ENCODE measurements around the gene DLEC1. TPM values are rescaled to one million over a fixed set of nuclear protein-coding genes. Genes with fewer than 3 reads are reported as not detected.
A peak's percentile ranks its signal among the peaks of the same experiment; 100 is the strongest.

DLEC1 gene
- total and polyA plus RNA-seq, 7 donors = 0.16 to 0.60 (median 0.41) TPM

GRCh38 chr3:38009807-38010591, 29.0 kb upstream of the DLEC1 start:
- 91 to 93% methylated on average over 27 of the region's 27 CpGs for WGBS, 2 donors
- intact Hi-C loops (cut with DNase I) = no loop called here
- DNase-seq = no peak

GRCh38 chr3:38011111-38011510, 27.9 kb upstream of the DLEC1 start:
- 94 to 95% methylated on average over 21 of the region's 21 CpGs for WGBS, 2 donors
- Histone ChIP-seq H3K36me3 (peaks cover 12 to 67% (median 19%) of the 10 kb centered on the region in 4 donors), H3K27ac (no peak overlapping the region), H3K4me1 (no peaks in the 10 kb centered on the region), H3K27me3 (no peaks in the 10 kb centered on the region), H3K4me3 (no peak overlapping the region), H3K9me3 (peaks cover 0 to 2% (median 0%) of the 10 kb centered on the region in 4 donors)
- no peak for DNase-seq
- TF ChIP-seq EP300 (IDR thresholded peaks at IDR 0.05) (no peak), POLR2A (IDR thresholded peaks at IDR 0.05) (no peak), POLR2AphosphoS5 (IDR thresholded peaks at IDR 0.05) (no peak), CTCF (IDR thresholded peaks at IDR 0.05) (no peak)
- intact Hi-C loops (cut with DNase I) = no loop called here

More at GRCh38 chr3:38009807-38010591, 29.0 kb upstream of the DLEC1 start:
- no peak overlapping the region for H3K27ac ChIP-seq
- no peaks in the 10 kb centered on the region for H3K27me3 ChIP-seq
- no peak overlapping the region for H3K4me3 ChIP-seq
- TF ChIP-seq CTCF (IDR thresholded peaks at IDR 0.05) (no peak), POLR2A (IDR thresholded peaks at IDR 0.05) (no peak), EP300 (IDR thresholded peaks at IDR 0.05) (no peak), POLR2AphosphoS5 (IDR thresholded peaks at IDR 0.05) (no peak)
- H3K36me3 ChIP-seq = peaks cover 6 to 62% (median 13%) of the 10 kb centered on the region in 4 donors
- H3K4me1 ChIP-seq = no peaks in the 10 kb centered on the region
- H3K9me3 ChIP-seq = no peaks in the 10 kb centered on the region

- H3K27me3 ChIP-seq = no peaks in the 10 kb centered on the region
- H3K36me3 ChIP-seq = peaks cover 16 to 65% (median 23%) of the 10 kb centered on the region in 4 donors
- peak; percentile 49 for DNase-seq
- no peak overlapping the region for H3K4me3 ChIP-seq
- TF ChIP-seq CTCF (IDR thresholded peaks at IDR 0.05) (no peak), POLR2A (IDR thresholded peaks at IDR 0.05) (no peak), POLR2AphosphoS5 (IDR thresholded peaks at IDR 0.05) (no peak), EP300 (IDR thresholded peaks at IDR 0.05) (no peak)
- intact Hi-C loops (cut with DNase I) = no loop called here
- H3K27ac ChIP-seq = no peak overlapping the region
- H3K4me1 ChIP-seq = no peaks in the 10 kb centered on the region
- WGBS, 2 donors = 17 to 69% methylated on average over 3 of the region's 3 CpGs
- H3K9me3 ChIP-seq = peaks cover 0 to 2% (median 0%) of the 10 kb centered on the region in 4 donors
Observed at GRCh38 chr3:38015485-38015884, 23.5 kb upstream of the DLEC1 start.

GRCh38 chr3:38015984-38016383, 23.0 kb upstream of the DLEC1 start:
- peaks cover 16 to 61% (median 23%) of the 10 kb centered on the region in 4 donors for H3K36me3 ChIP-seq
- no peak overlapping the region for H3K4me3 ChIP-seq
- H3K4me1 ChIP-seq = no peaks in the 10 kb centered on the region
- H3K27ac ChIP-seq = no peak overlapping the region
- peaks cover 0 to 2% (median 0%) of the 10 kb centered on the region in 4 donors for H3K9me3 ChIP-seq
- no peaks in the 10 kb centered on the region for H3K27me3 ChIP-seq
- no peak for TF ChIP-seq CTCF (IDR thresholded peaks at IDR 0.05)
- TF ChIP-seq EP300 (IDR thresholded peaks at IDR 0.05) = no peak
- no peak for TF ChIP-seq POLR2A (IDR thresholded peaks at IDR 0.05)
- TF ChIP-seq POLR2AphosphoS5 (IDR thresholded peaks at IDR 0.05) = no peak
- DNase-seq = peak; percentile 38
- 17 to 76% methylated on average over 3 of the region's 3 CpGs for WGBS, 2 donors
- intact Hi-C loops (cut with DNase I) = no loop called here
